Progenitor cell of endocrine pancreas (in vitro differentiated cells): ENCODE measurements around the gene ZBTB16. TPM values are rescaled to one million over a fixed set of nuclear protein-coding genes. Genes with fewer than 3 reads are reported as not detected.
A peak's percentile ranks its signal among the peaks of the same experiment; 100 is the strongest.

Source experiments
- DNase-seq: peaks from one replicate; pipeline ENCODE4 v3.0.0; 2021; ENCODE audit warnings: low spot score; ENCODE audit not compliant: unreplicated experiment
- H3K27ac Mint-ChIP-seq: 2 replicates; pipeline ENCODE4 v1.8.0; 2021; ENCODE audit warnings: mild to moderate bottlenecking, moderate library complexity, mixed read lengths
- H3K27me3 Mint-ChIP-seq: 2 replicates; pipeline ENCODE4 v1.8.0; 2021; ENCODE audit warnings: mixed read lengths
- H3K36me3 Mint-ChIP-seq: 2 replicates; pipeline ENCODE4 v1.8.0; 2022; ENCODE audit warnings: mixed read lengths; ENCODE audit not compliant: insufficient read depth
- H3K4me1 Mint-ChIP-seq: 2 replicates; pipeline ENCODE4 v1.8.0; 2021; ENCODE audit warnings: low read depth, mixed read lengths
- H3K4me3 Mint-ChIP-seq: 2 replicates; pipeline ENCODE4 v1.8.0; 2021; ENCODE audit warnings: low read depth, mild to moderate bottlenecking, moderate library complexity, mixed read lengths
- H3K9me3 Mint-ChIP-seq: 2 replicates; pipeline ENCODE4 v1.8.0; 2021; ENCODE audit warnings: low read depth, mixed read lengths
- total RNA-seq: library from RNA; stranded (reverse); gene quantifications from 2 replicates; pipeline ENCODE4 v1.2.1, GENCODE V29; 2021
- TF ChIP-seq, protein P1 (sequence below): fragments of 200-600 bp; sonication (generic); IDR thresholded peaks from one replicate; pipeline ENCODE4 v1.5.0; 2021; ENCODE audit warnings: antibody characterized with exemption, mild to moderate bottlenecking; ENCODE audit not compliant: unreplicated experiment

ZBTB16 gene
- total RNA-seq, 1 donor from 2014 or later: 29.6 TPM

GRCh38 chr11:114155116-114155515 is 95.6 kb downstream of the ZBTB16 start:
- Mint-ChIP-seq H3K9me3 (no peaks in the 10 kb centered on the region), H3K4me1 (peaks cover 17% of the 10 kb centered on the region), H3K27me3 (no peaks in the 10 kb centered on the region), H3K27ac (no peak overlapping the region), H3K36me3 (peaks cover 3% of the 10 kb centered on the region), H3K4me3 (no peak overlapping the region)
- TF ChIP-seq, protein P1, sequence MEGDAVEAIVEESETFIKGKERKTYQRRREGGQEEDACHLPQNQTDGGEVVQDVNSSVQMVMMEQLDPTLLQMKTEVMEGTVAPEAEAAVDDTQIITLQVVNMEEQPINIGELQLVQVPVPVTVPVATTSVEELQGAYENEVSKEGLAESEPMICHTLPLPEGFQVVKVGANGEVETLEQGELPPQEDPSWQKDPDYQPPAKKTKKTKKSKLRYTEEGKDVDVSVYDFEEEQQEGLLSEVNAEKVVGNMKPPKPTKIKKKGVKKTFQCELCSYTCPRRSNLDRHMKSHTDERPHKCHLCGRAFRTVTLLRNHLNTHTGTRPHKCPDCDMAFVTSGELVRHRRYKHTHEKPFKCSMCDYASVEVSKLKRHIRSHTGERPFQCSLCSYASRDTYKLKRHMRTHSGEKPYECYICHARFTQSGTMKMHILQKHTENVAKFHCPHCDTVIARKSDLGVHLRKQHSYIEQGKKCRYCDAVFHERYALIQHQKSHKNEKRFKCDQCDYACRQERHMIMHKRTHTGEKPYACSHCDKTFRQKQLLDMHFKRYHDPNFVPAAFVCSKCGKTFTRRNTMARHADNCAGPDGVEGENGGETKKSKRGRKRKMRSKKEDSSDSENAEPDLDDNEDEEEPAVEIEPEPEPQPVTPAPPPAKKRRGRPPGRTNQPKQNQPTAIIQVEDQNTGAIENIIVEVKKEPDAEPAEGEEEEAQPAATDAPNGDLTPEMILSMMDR: no peak
- DNase-seq: no peak

DNA sequence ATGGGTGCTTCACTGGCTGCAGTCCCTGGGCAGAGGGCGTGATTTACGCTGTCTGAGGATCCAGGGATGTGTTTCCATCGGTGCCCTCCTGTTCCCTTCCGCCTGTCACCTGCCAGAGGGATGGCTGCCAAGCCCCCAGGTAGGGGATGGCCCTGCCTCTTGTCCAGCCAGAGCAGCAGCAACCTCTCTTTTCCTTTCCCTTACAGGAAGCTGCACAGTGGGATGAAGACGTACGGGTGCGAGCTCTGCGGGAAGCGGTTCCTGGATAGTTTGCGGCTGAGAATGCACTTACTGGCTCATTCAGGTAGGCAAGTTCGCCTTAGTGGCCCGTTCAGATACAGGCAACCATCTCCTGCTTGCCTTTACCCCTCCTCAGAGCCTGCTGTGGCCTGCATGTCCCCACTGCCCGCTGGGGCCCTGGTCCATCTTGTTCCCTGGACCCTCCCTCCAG is 96.6 kb downstream of the ZBTB16 start:
- no peaks in the 10 kb centered on the region for H3K27me3 Mint-ChIP-seq
- TF ChIP-seq, protein P1: no peak
- DNase-seq: no peak

GRCh38 chr11:114156782-114157181 is 97.3 kb downstream of the ZBTB16 start:
- no peak overlapping the region for H3K27ac Mint-ChIP-seq
- TF ChIP-seq, protein P1: no peak
- peaks cover 19% of the 10 kb centered on the region for H3K4me1 Mint-ChIP-seq
- H3K36me3 Mint-ChIP-seq: peaks cover 3% of the 10 kb centered on the region
- H3K4me3 Mint-ChIP-seq: no peak overlapping the region
- H3K27me3 Mint-ChIP-seq: no peaks in the 10 kb centered on the region
- no peak for DNase-seq
- H3K9me3 Mint-ChIP-seq: no peaks in the 10 kb centered on the region

More for the DNA sequence above, 96.6 kb downstream of the ZBTB16 start:
- no peak overlapping the region for H3K4me3 Mint-ChIP-seq
- H3K4me1 Mint-ChIP-seq: peaks cover 19% of the 10 kb centered on the region
- H3K9me3 Mint-ChIP-seq: no peaks in the 10 kb centered on the region
- no peak overlapping the region for H3K27ac Mint-ChIP-seq
- H3K36me3 Mint-ChIP-seq: peaks cover 3% of the 10 kb centered on the region

DNA sequence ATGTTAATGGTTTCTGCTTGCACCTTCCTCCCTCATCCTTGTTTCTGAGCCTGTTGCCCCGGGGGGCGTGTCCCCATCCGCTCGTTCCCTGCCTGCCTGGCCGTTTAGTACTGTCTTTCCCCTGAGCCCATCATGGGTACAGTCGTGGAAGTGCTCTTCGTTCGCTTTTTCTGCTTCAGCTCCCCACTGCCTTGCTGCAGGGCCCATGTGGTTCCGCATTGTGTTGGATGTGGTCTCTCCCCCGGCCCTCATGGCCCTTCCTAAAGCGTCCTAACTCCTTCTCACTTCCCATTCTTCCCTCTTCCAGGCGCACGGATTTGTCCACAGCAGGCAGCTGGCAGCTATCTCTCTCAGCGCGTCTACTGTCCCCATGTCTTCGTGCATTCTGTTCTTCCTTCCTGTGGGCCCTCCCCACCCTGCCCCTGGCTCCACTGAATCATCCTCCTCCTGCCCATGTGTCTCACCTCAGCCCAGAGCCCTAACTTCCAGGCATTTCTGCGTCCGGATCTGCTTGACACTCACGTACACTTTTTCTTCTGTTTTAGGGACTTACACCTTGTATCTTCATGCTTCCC is 98.1 kb downstream of the ZBTB16 start:
- TF ChIP-seq, protein P1: no peak
- Mint-ChIP-seq H3K36me3 (peaks cover 3% of the 10 kb centered on the region), H3K4me1 (peaks cover 19% of the 10 kb centered on the region), H3K27me3 (no peaks in the 10 kb centered on the region), H3K27ac (no peak overlapping the region), H3K4me3 (no peak overlapping the region), H3K9me3 (no peaks in the 10 kb centered on the region)
- DNase-seq: no peak

- Mint-ChIP-seq H3K27me3 (no peaks in the 10 kb centered on the region), H3K36me3 (peaks cover 3% of the 10 kb centered on the region), H3K4me3 (no peak overlapping the region), H3K9me3 (no peaks in the 10 kb centered on the region), H3K4me1 (peaks cover 19% of the 10 kb centered on the region), H3K27ac (peak overlapping the region; percentile 33)
- DNase-seq: no peak
- TF ChIP-seq, protein P1: no peak
These were observed 98.9 kb downstream of the ZBTB16 start for GRCh38 chr11:114158421-114158820.
